ENCODE data around the gene ADCY9.

The ADCY9 gene

DNA sequence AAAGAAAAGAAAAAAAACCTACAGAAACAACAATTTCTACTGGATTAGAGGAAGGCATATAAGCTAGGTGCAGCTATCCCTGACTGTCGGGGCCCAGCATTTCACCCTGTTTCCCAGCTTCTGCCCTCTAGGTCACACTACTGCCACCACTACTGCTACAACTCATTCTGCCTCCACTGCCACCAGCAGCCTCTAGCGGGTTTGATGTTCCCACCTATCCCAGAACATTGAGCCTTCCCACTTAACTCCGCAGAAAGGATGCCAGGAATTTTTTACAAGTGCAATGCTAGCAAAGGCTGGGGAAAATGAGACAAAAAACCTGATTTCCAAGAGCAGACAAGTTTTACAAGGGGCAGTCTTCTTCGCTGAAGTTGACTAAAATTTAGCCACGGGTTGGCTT lies 10.4 kb downstream of the ADCY9 start:
- Histone ChIP-seq H3K27ac (ENCODE audit: low read length) (no peak overlapping the region), H3K36me3 (ENCODE audit: control insufficient read depth, low read depth, low read length) (no peaks in the 10 kb centered on the region), H3K4me1 (ENCODE audit: control insufficient read depth, low read depth, low read length) (no peaks in the 10 kb centered on the region), H3K27me3 (ENCODE audit: control insufficient read depth, insufficient read depth, low read length) (no peaks in the 10 kb centered on the region), H3K4me3 (ENCODE audit: low read length) (no peak overlapping the region), H3K9ac (ENCODE audit: low read length) (no peak overlapping the region), H3K9me3 (ENCODE audit: control insufficient read depth, low read depth, low read length) (no peaks in the 10 kb centered on the region)

DNA sequence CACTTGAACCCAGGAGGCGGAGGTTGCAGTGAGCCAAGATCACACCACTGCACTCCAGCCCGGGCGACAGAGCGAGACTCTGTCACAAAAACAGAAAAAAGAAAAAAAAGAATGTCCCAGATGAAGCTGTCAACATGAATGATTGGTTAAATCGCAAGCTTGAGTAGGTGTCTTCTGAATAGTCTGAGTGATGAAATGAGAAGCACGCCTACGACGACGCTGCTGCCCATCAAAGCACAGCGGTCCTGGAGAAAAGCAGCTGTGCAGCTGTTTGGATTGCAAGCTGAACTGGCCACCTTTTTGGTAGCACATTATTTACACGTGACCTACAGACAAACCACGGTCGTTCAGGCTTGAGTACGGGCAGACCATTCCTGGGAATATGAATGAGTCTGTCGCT lies 12.5 kb downstream of the ADCY9 start:
- Histone ChIP-seq H3K27ac (ENCODE audit: low read length) (no peak overlapping the region), H3K36me3 (ENCODE audit: control insufficient read depth, low read depth, low read length) (no peaks in the 10 kb centered on the region), H3K4me1 (ENCODE audit: control insufficient read depth, low read depth, low read length) (no peaks in the 10 kb centered on the region), H3K27me3 (ENCODE audit: control insufficient read depth, insufficient read depth, low read length) (no peaks in the 10 kb centered on the region), H3K4me3 (ENCODE audit: low read length) (no peak overlapping the region), H3K9ac (ENCODE audit: low read length) (no peak overlapping the region), H3K9me3 (ENCODE audit: control insufficient read depth, low read depth, low read length) (no peaks in the 10 kb centered on the region)

DNA sequence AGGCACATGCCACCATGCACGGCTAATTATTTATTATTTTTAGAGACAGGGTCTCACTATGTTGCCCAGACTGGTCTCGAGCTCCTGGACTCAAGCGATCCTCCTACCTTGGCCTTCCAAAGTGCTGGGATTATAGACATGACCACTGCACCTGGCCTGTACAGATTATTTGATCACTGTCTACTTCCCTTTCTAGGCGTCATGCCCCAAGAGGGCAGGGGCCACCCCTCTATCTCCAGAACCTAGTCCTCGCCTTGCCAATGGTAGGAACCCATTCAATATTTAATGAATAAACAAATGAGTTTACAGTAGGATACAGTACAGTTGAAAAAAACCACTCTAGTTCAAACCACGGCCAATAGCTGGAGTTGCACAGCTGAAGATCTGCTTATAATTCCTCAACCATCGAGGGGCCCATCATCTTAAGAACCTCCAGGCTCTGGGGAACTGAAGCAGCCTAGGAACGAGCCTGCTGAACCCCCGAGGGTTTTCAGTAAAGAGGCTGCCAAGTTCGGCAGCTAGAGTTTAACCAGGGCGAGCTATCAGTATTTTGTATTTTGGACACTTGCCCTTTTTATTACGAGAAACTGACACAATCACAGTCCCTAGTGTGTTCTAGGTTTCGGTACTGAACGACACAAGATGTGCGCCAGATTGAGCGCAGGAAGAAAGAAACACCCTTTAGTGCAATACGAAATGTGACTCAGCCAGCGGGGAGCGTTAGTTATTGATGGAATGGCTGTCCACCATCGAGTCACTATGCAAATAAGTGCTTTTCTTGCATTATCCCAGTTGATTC lies 14.6 kb downstream of the ADCY9 start:
- Histone ChIP-seq H3K27ac (ENCODE audit: low read length) (no peak overlapping the region), H3K9me3 (ENCODE audit: control insufficient read depth, low read depth, low read length) (no peaks in the 10 kb centered on the region), H3K4me3 (ENCODE audit: low read length) (no peak overlapping the region), H3K36me3 (ENCODE audit: control insufficient read depth, low read depth, low read length) (no peaks in the 10 kb centered on the region), H3K27me3 (ENCODE audit: control insufficient read depth, insufficient read depth, low read length) (no peaks in the 10 kb centered on the region), H3K9ac (ENCODE audit: low read length) (no peak overlapping the region), H3K4me1 (ENCODE audit: control insufficient read depth, low read depth, low read length) (no peaks in the 10 kb centered on the region)

DNA sequence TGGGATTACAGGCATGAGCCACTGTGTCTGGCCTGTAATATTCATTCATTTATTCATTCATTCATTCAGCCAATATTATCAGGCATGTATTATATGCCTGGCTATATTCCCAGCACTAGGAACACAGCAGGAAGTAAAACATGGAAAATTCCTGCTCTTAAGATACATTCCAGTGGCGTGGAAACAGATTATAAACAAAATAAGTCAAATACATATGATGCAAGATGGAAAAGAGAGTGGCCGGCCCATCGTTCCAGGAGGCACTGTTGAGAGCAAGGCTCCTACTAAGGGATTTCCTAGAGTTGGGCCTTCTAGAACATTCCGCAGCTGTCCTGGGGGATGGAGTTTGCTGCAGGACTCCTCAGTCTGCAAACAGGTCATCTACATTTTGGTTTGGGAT lies 17.7 kb downstream of the ADCY9 start:
- Histone ChIP-seq H3K36me3 (ENCODE audit: control insufficient read depth, low read depth, low read length) (no peaks in the 10 kb centered on the region), H3K9me3 (ENCODE audit: control insufficient read depth, low read depth, low read length) (no peaks in the 10 kb centered on the region), H3K9ac (ENCODE audit: low read length) (no peak overlapping the region), H3K4me1 (ENCODE audit: control insufficient read depth, low read depth, low read length) (no peaks in the 10 kb centered on the region), H3K4me3 (ENCODE audit: low read length) (no peak overlapping the region), H3K27ac (ENCODE audit: low read length) (no peak overlapping the region), H3K27me3 (ENCODE audit: control insufficient read depth, insufficient read depth, low read length) (no peaks in the 10 kb centered on the region)

DNA sequence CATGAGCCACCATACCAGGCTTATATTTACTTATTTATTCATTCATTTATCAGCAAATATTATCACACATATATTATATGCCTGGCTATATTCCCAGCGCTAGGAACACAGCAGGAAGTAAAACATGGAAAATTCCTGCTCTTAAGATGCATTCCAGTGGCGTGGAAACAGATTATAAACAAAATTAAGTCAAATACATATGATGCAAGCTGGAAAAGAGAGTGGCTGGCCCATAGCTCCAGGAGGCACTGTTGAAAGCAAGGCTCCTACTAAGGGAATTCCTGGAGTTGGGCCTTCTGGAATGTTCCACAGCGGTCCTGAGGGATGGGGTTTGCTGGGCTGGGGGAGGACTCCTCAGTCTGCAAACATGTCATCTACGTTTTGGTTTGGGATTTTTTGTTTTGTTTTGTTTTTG lies 18.4 kb downstream of the ADCY9 start:
- H3K9me3 ChIP-seq (ENCODE audit: control insufficient read depth, low read depth, low read length), result no peaks in the 10 kb centered on the region
- no peak overlapping the region for H3K27ac ChIP-seq (ENCODE audit: low read length)
- no peak overlapping the region for H3K4me3 ChIP-seq (ENCODE audit: low read length)
- H3K9ac ChIP-seq (ENCODE audit: low read length), result no peak overlapping the region
- no peaks in the 10 kb centered on the region for H3K4me1 ChIP-seq (ENCODE audit: control insufficient read depth, low read depth, low read length)
- H3K36me3 ChIP-seq (ENCODE audit: control insufficient read depth, low read depth, low read length), result no peaks in the 10 kb centered on the region
- no peaks in the 10 kb centered on the region for H3K27me3 ChIP-seq (ENCODE audit: control insufficient read depth, insufficient read depth, low read length)

DNA sequence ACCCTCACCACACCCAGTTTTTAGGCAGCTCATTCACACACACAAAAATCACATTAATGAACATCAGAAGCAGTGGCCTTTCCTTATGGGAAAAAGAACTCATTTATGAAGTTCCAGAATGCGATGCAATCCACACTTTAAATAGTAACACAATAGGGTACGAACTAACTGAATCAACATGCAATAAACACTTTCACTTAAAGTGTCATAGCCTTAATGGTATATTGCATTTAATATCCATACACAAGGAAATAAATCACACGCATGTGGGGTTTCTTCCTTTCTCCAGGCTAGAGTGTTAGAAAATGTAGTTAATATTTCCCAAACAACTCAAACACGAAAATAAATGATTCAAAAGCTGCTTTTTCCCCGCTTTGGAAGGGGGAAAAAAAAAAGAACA lies 19.7 kb downstream of the ADCY9 start:
- no peak overlapping the region for H3K9ac ChIP-seq (ENCODE audit: low read length)
- no peaks in the 10 kb centered on the region for H3K36me3 ChIP-seq (ENCODE audit: control insufficient read depth, low read depth, low read length)
- no peak overlapping the region for H3K27ac ChIP-seq (ENCODE audit: low read length)

DNA sequence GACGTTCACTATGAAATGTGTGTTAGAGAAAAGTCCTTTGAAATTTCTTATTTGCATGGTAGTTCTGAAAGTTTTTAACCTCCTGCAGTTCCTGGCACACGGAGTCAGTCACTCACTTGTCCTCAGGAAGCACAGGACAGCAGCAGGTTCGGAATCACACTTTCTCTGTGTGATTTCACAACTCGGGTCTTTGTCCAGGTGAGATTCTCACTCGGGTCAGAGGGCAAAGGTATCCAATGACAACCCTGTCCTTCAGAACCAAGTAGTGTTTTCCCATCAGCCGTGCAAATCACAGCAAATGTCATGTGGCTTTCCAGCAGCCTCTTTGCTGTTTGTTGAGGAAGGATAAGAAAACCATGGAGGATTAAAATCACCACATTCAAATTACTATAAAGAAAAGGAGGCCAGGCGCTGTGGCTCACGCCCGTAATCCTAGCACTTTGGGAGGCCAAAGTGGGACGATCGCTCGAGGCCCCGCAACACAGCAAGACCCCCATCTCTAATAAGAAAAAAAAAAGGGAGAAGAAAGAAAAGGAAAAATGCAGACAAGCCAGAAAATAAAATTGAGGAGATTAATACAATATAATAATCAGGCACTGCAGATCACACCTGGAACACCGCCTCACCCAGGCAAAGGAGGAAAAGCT lies 22.0 kb downstream of the ADCY9 start:
- H3K4me1 ChIP-seq (ENCODE audit: control insufficient read depth, low read depth, low read length), result peaks cover 10% of the 10 kb centered on the region
- no peak overlapping the region for H3K9ac ChIP-seq (ENCODE audit: low read length)
- H3K27me3 ChIP-seq (ENCODE audit: control insufficient read depth, insufficient read depth, low read length), result no peaks in the 10 kb centered on the region
- no peak overlapping the region for H3K4me3 ChIP-seq (ENCODE audit: low read length)
- no peaks in the 10 kb centered on the region for H3K9me3 ChIP-seq (ENCODE audit: control insufficient read depth, low read depth, low read length)
- no peaks in the 10 kb centered on the region for H3K36me3 ChIP-seq (ENCODE audit: control insufficient read depth, low read depth, low read length)
- no peak overlapping the region for H3K27ac ChIP-seq (ENCODE audit: low read length)

More for the DNA sequence above, 19.7 kb downstream of the ADCY9 start:
- Histone ChIP-seq H3K27me3 (ENCODE audit: control insufficient read depth, insufficient read depth, low read length) (no peaks in the 10 kb centered on the region), H3K4me1 (ENCODE audit: control insufficient read depth, low read depth, low read length) (no peaks in the 10 kb centered on the region), H3K9me3 (ENCODE audit: control insufficient read depth, low read depth, low read length) (no peaks in the 10 kb centered on the region), H3K4me3 (ENCODE audit: low read length) (no peak overlapping the region)

DNA sequence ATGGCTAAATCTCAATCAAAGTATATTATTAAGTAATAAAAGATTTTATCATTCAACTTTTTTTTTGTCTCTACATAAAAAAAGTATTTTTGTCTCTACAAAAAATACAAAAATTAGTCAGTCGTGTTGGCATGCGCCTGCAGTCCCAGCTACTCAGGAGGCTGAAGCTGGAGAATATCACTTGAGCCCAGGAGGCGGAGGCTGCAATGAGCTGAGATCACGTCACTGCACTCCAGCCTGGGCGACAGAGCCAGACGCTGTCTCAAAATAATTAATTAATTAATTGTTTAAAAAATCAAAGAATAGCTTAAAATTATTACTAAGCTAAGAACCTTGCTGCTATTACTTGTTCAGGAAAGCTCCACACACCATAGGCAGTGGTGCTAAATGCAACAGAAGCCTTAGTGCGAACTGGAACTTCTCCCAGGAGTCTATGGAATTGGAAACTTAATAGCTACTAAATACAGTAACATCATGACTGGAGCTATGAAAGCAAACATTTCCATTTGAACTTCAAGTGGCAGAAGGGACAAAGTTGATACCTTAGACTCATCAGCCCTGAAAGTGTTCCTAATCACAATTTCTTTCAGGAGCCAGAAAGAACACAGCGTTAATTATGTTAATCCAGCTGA lies 22.6 kb downstream of the ADCY9 start:
- H3K4me3 ChIP-seq (ENCODE audit: low read length), result no peak overlapping the region
- H3K36me3 ChIP-seq (ENCODE audit: control insufficient read depth, low read depth, low read length), result no peaks in the 10 kb centered on the region
- no peaks in the 10 kb centered on the region for H3K9me3 ChIP-seq (ENCODE audit: control insufficient read depth, low read depth, low read length)
- no peaks in the 10 kb centered on the region for H3K27me3 ChIP-seq (ENCODE audit: control insufficient read depth, insufficient read depth, low read length)
- peaks cover 10% of the 10 kb centered on the region for H3K4me1 ChIP-seq (ENCODE audit: control insufficient read depth, low read depth, low read length)
- H3K9ac ChIP-seq (ENCODE audit: low read length), result no peak overlapping the region
- H3K27ac ChIP-seq (ENCODE audit: low read length), result no peak overlapping the region

DNA sequence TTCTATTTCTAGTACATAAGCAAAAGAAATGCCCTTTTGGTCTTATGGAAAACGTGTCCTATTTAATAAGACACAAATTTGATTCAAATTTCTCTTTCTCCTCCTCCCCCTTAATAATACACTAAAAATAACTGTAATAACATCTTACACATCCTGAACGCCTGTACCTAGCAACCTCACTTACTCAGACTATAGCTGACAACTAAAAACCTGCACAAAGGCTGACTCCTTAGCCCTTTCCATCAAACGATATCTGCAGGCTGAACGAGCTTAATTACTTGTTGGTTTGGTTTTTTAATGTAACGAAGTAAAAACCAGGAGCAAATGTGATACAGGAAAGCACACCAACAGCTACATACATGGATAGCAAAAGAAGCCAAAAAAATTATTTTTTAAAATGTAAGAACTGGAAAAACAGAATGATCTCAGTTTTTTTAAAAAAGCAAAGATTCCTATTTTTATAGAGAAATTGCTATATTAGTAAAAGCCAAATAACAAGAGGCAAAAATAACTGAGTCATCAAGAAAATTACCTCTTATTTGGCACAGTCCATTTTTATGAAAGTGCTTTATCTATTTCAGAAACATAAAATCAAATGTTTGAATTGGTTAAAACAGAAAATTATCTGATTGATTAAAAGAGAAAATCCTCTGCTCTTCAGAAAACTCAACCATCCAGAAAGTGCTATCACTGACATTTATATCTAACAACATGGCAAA lies 23.5 kb downstream of the ADCY9 start:
- Histone ChIP-seq H3K9me3 (ENCODE audit: control insufficient read depth, low read depth, low read length) (no peaks in the 10 kb centered on the region), H3K4me1 (ENCODE audit: control insufficient read depth, low read depth, low read length) (peaks cover 10% of the 10 kb centered on the region), H3K36me3 (ENCODE audit: control insufficient read depth, low read depth, low read length) (no peaks in the 10 kb centered on the region), H3K4me3 (ENCODE audit: low read length) (no peak overlapping the region), H3K9ac (ENCODE audit: low read length) (no peak overlapping the region), H3K27me3 (ENCODE audit: control insufficient read depth, insufficient read depth, low read length) (no peaks in the 10 kb centered on the region), H3K27ac (ENCODE audit: low read length) (no peak overlapping the region)

DNA sequence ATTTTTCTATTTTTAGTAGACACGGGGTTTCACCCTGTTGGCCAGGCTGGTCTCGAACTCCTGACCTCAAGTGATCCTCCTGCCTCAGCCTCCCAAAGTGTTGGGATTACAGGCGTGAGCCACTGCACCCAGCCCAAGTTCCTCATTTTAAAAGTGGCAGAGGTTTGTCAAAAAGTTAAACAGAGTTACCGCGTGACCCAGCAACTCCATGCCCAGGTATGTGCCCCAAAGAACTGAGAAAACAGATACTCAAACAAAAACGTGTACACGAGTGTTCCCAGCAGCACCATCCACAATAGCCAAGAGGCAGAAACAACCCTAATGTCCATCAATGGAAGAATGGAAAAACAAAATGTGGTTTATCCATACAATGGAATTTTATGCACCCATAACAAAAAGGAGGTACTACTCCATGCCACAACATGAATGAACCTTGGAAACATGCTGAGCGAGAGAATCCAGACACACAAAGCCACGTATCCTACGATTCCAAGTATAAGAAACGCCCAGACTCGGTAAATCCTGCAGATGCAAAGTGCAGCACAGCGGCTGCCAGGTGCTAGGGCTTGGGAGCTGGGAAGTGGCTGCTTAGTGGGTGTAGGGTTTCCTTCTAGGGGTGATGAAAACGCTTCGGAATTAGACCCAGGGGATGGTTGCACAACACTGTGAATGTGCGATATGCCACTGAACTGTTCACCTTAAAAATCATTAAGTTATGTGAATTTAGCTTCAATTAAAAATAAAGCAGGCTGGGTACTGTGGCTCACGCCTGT lies 24.8 kb downstream of the ADCY9 start:
- Histone ChIP-seq H3K9me3 (ENCODE audit: control insufficient read depth, low read depth, low read length) (no peaks in the 10 kb centered on the region), H3K27me3 (ENCODE audit: control insufficient read depth, insufficient read depth, low read length) (no peaks in the 10 kb centered on the region), H3K4me1 (ENCODE audit: control insufficient read depth, low read depth, low read length) (peaks cover 10% of the 10 kb centered on the region), H3K9ac (ENCODE audit: low read length) (no peak overlapping the region), H3K36me3 (ENCODE audit: control insufficient read depth, low read depth, low read length) (no peaks in the 10 kb centered on the region), H3K4me3 (ENCODE audit: low read length) (no peak overlapping the region), H3K27ac (ENCODE audit: low read length) (no peak overlapping the region)

DNA sequence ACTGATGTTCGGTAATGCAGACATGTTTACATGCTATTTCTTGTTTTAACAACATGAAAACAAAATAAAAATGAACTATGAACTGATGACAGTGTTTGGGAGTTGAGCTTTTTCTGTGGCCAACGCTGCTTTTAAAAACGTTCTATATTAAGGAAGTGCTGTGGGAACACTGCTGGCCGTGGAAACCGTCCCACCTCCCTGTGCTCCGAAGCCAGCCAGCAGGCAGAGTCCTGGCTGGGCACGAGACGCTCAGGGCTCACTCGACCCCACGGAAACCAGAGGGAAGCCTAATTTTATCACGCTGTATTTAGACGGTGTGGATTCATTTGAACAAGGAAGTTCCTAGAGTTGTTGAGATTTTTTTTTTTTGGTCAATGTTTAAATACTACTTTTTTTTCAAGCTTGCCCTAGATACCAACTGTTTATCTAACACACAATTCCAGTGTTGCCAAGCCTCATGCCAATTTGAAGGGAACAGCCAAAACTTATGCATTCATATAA lies 25.8 kb downstream of the ADCY9 start:
- H3K4me1 ChIP-seq (ENCODE audit: control insufficient read depth, low read depth, low read length), result peaks cover 10% of the 10 kb centered on the region
- no peaks in the 10 kb centered on the region for H3K27me3 ChIP-seq (ENCODE audit: control insufficient read depth, insufficient read depth, low read length)
- no peaks in the 10 kb centered on the region for H3K9me3 ChIP-seq (ENCODE audit: control insufficient read depth, low read depth, low read length)
- H3K36me3 ChIP-seq (ENCODE audit: control insufficient read depth, low read depth, low read length), result no peaks in the 10 kb centered on the region
- peak overlapping the region; percentile 5 for H3K4me3 ChIP-seq (ENCODE audit: low read length)
- H3K9ac ChIP-seq (ENCODE audit: low read length), result no peak overlapping the region
- no peak overlapping the region for H3K27ac ChIP-seq (ENCODE audit: low read length)
